Fibroblast of mammary gland (primary cell): ENCODE results near the gene WASF3.
"Not testable (repeated sequence)": the region's sequence is repeated elsewhere in the genome, so short reads cannot be mapped to it uniquely, and the experiment has no call there.

Experiments used
- DNase-seq: peaks from one replicate; pipeline ENCODE4 v3.0.0-alpha.2; 2010; ENCODE audit warnings: low read depth
- H3K4me3 ChIP-seq: 2 replicates; pipeline ENCODE4 v1.5.1; 2011; ENCODE audit warnings: low read depth, mild to moderate bottlenecking, low read length, moderate library complexity; ENCODE audit not compliant: control insufficient read depth
- CTCF ChIP-seq: conservative IDR thresholded peaks from 2 replicates; pipeline ENCODE4 v1.5.1; 2011; ENCODE audit warnings: low read depth, low read length, inconsistent platforms; ENCODE audit not compliant: control insufficient read depth, insufficient read depth

Gene WASF3

GRCh38 chr13:26719356-26719945 is 162.0 kb downstream of the WASF3 start:
- no peak overlapping the region for H3K4me3 ChIP-seq

GRCh38 chr13:26721251-26722121 is 164.0 kb downstream of the WASF3 start:
- H3K4me3 ChIP-seq = no peak overlapping the region
- no peak for DNase-seq
- TF ChIP-seq CTCF = no peak

More at GRCh38 chr13:26719356-26719945, 162.0 kb downstream of the WASF3 start:
- DNase-seq = no peak
- TF ChIP-seq CTCF = peak; percentile 14

GRCh38 chr13:26722321-26722720 is 164.8 kb downstream of the WASF3 start:
- no peak for TF ChIP-seq CTCF
- no peak for DNase-seq
- no peak overlapping the region for H3K4me3 ChIP-seq

GRCh38 chr13:26723620-26724019 is 166.1 kb downstream of the WASF3 start:
- H3K4me3 ChIP-seq, DNase-seq: not testable (repeated sequence)

- TF ChIP-seq CTCF = no peak
- no peak for DNase-seq
- H3K4me3 ChIP-seq = no peak overlapping the region
Observed at GRCh38 chr13:26726684-26727083, 169.2 kb downstream of the WASF3 start.

- no peak overlapping the region for H3K4me3 ChIP-seq
- no peak for TF ChIP-seq CTCF
- no peak for DNase-seq
Observed at GRCh38 chr13:26727122-26727521, 169.6 kb downstream of the WASF3 start.

GRCh38 chr13:26727633-26728032 is 170.2 kb downstream of the WASF3 start:
- no peak overlapping the region for H3K4me3 ChIP-seq
- TF ChIP-seq CTCF = no peak
- no peak for DNase-seq
